ENCODE measurements around the gene MYBPC2. TPM values are rescaled to one million over a fixed set of nuclear protein-coding genes. Genes with fewer than 3 reads are reported as not detected.

MYBPC2 gene
- total and polyA plus RNA-seq, 9 of the 15 experiments (the other 6 are each of a cell fraction or from before 2014, with no cell fraction given), result 0.01 to 0.14 (median 0.04) TPM; not detected in 6

DNA sequence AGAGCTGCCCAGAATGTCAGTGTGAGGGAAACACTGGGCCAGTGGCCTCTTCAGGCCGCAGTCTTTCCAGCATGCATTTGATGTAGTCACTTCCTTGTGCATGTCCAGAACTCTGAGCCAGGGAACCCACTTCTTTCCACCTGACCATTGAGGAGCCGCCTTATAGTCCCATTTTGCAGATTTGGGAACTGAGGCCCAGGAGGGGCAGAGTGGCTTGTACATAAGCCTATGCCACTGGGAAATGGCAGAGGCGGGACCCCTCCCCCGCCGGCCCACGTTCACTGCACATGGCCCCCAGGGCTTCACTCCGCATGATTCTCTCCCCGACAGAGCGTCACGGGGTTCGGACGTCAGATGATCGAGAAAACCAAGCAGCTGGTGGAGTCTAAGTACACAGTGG lies 19.6 kb upstream of the MYBPC2 start (continued):
- TF ChIP-seq, protein P1, sequence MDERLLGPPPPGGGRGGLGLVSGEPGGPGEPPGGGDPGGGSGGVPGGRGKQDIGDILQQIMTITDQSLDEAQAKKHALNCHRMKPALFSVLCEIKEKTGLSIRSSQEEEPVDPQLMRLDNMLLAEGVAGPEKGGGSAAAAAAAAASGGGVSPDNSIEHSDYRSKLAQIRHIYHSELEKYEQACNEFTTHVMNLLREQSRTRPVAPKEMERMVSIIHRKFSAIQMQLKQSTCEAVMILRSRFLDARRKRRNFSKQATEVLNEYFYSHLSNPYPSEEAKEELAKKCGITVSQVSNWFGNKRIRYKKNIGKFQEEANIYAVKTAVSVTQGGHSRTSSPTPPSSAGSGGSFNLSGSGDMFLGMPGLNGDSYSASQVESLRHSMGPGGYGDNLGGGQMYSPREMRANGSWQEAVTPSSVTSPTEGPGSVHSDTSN (CRISPR knock-in tag; IDR thresholded peaks at IDR 0.05; ENCODE audit: low read depth), result no peak
- TF ChIP-seq, protein P1 (tag; conservative IDR thresholded peaks at IDR 0.05; ENCODE audit: low read depth), result no peak
- no peak for TF ChIP-seq NR2F6 (CRISPR knock-in tag; IDR thresholded peaks at IDR 0.05)
- TF ChIP-seq, protein P2, sequence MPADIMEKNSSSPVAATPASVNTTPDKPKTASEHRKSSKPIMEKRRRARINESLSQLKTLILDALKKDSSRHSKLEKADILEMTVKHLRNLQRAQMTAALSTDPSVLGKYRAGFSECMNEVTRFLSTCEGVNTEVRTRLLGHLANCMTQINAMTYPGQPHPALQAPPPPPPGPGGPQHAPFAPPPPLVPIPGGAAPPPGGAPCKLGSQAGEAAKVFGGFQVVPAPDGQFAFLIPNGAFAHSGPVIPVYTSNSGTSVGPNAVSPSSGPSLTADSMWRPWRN (IDR thresholded peaks at IDR 0.05; ENCODE audit: low read depth), result no peak
- no peak for TF ChIP-seq TCF7L2 (IDR thresholded peaks at IDR 0.05; ENCODE audit: low read depth, low read length)
- peak; percentile 71 for TF ChIP-seq ADNP (tag; IDR thresholded peaks at IDR 0.05)
- TF ChIP-seq PHB (CRISPR knock-in tag; IDR thresholded peaks at IDR 0.05), result no peak
- no peak for TF ChIP-seq HMG20A (CRISPR knock-in tag; conservative IDR thresholded peaks at IDR 0.05)
- TF ChIP-seq ZNF274 (IDR thresholded peaks at IDR 0.05; ENCODE audit: borderline replicate concordance, low read depth, low read length), result no peak
- no peak for TF ChIP-seq ZNF280B (CRISPR knock-in tag; IDR thresholded peaks at IDR 0.05)
- no peak for TF ChIP-seq BACH1 (tag; IDR thresholded peaks at IDR 0.05)
- no peak for TF ChIP-seq ZC3H4 (CRISPR knock-in tag; IDR thresholded peaks at IDR 0.05; ENCODE audit: borderline replicate concordance)
- TF ChIP-seq CHD1 (IDR thresholded peaks at IDR 0.05; ENCODE audit: low read length), result no peak
- no peak for TF ChIP-seq ATF1 (CRISPR knock-in tag; IDR thresholded peaks at IDR 0.05)
- TF ChIP-seq ATF1 (tag; IDR thresholded peaks at IDR 0.05), result no peak
- no peak for TF ChIP-seq ETS2 (tag; IDR thresholded peaks at IDR 0.05; ENCODE audit: borderline replicate concordance, poor library complexity, severe bottlenecking)
- TF ChIP-seq, protein P3, sequence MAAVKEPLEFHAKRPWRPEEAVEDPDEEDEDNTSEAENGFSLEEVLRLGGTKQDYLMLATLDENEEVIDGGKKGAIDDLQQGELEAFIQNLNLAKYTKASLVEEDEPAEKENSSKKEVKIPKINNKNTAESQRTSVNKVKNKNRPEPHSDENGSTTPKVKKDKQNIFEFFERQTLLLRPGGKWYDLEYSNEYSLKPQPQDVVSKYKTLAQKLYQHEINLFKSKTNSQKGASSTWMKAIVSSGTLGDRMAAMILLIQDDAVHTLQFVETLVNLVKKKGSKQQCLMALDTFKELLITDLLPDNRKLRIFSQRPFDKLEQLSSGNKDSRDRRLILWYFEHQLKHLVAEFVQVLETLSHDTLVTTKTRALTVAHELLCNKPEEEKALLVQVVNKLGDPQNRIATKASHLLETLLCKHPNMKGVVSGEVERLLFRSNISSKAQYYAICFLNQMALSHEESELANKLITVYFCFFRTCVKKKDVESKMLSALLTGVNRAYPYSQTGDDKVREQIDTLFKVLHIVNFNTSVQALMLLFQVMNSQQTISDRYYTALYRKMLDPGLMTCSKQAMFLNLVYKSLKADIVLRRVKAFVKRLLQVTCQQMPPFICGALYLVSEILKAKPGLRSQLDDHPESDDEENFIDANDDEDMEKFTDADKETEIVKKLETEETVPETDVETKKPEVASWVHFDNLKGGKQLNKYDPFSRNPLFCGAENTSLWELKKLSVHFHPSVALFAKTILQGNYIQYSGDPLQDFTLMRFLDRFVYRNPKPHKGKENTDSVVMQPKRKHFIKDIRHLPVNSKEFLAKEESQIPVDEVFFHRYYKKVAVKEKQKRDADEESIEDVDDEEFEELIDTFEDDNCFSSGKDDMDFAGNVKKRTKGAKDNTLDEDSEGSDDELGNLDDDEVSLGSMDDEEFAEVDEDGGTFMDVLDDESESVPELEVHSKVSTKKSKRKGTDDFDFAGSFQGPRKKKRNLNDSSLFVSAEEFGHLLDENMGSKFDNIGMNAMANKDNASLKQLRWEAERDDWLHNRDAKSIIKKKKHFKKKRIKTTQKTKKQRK (IDR thresholded peaks at IDR 0.05; ENCODE audit: borderline replicate concordance, low read depth, low read length), result no peak
- no peak for TF ChIP-seq ARID3A (IDR thresholded peaks at IDR 0.05; ENCODE audit: borderline replicate concordance, low read depth, low read length)
- peak; percentile 69 for TF ChIP-seq RBM25 (IDR thresholded peaks at IDR 0.05; ENCODE audit: low read depth, low read length, severe bottlenecking)

Data from K562 (cell line).